Measurements from ENCODE around the gene CACNA1H. TPM values are rescaled to one million over a fixed set of nuclear protein-coding genes. Genes with fewer than 3 reads are reported as not detected.
"Not testable (repeated sequence)": the region's sequence is repeated elsewhere in the genome, so short reads cannot be mapped to it uniquely, and the experiment has no call there.

CACNA1H gene
- total and polyA plus RNA-seq, 2 of the 8 experiments (the other 6 are each of a cell fraction or from before 2014, with no cell fraction given) = 14.0 to 28.7 TPM

DNA sequence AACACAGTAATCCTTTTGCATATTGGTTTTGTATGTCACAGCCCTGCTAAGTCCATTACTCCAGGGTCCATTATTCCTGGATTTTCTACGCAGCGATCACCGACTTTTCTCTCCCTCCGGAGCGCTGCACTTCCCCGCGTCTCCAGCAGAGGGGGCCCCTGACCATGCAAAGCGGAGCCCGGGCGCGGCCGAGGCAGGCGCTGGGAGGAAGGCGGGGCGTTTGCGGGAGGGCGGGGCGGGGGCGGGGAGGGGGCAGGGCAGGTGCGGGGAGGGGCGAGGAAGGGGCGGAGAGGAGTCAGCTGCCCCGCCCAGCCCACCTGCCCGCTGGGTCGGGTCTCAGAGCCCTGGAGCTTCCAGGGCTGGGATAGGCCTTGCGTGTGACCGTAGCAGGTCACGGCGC lies 83.8 kb downstream of the CACNA1H start:
- H3K18ac ChIP-seq (ENCODE audit: extremely low read depth, low read length); H3K56ac ChIP-seq (replicated peaks; ENCODE audit: insufficient read length, low read depth, low read length); H3K4ac ChIP-seq (replicated peaks; ENCODE audit: insufficient read length, low read depth, low read length); H3K79me2 ChIP-seq (ENCODE audit: control insufficient read depth in 1 of 2, insufficient read depth in 2 of 2, low read length in 2 of 2); H3K4me2 ChIP-seq (ENCODE audit: insufficient read depth in 1 of 2, low read depth in 2 of 2, low read length in 2 of 2); H4K5ac ChIP-seq (ENCODE audit: insufficient read length, low read depth, low read length); H3K4me3 ChIP-seq (ENCODE audit: extremely low read depth in 1 of 4, insufficient read depth in 2 of 4, low read depth in 3 of 4, low read length in 4 of 4); H2BK20ac ChIP-seq (ENCODE audit: low read length); H3K23ac ChIP-seq (ENCODE audit: insufficient read length); DNase-seq (ENCODE audit: low read depth in 1 of 2, low spot score in 2 of 2); H3K9me3 ChIP-seq (ENCODE audit: insufficient read depth in 2 of 2, low read depth in 1 of 2, low read length in 1 of 2); H2BK120ac ChIP-seq (replicated peaks; ENCODE audit: low read depth, low read length); H3K36me3 ChIP-seq (ENCODE audit: control insufficient read depth in 2 of 4, insufficient read depth in 4 of 4, low read length in 3 of 4); CTCF ChIA-PET (ENCODE audit: partially characterized antibody); H3K9ac ChIP-seq (replicated peaks in 1 of 4; ENCODE audit: extremely low read depth in 1 of 4, low read depth in 3 of 4, low read length in 3 of 4); H2BK12ac ChIP-seq (ENCODE audit: low read depth, low read length); H2AFZ ChIP-seq (ENCODE audit: low read length); H2BK5ac ChIP-seq (ENCODE audit: low read depth, low read length); H3K27me3 ChIP-seq (replicated peaks in 1 of 4; ENCODE audit: control insufficient read depth in 3 of 4, extremely low read depth in 1 of 4, insufficient read depth in 3 of 4, low read length in 3 of 4); H3K14ac ChIP-seq (ENCODE audit: insufficient read length); H2BK15ac ChIP-seq (ENCODE audit: low read length); H3K27ac ChIP-seq (ENCODE audit: low read depth, low read length); H4K8ac ChIP-seq (ENCODE audit: extremely low read depth, insufficient read depth, low read length); H3K4me1 ChIP-seq (replicated peaks in 1 of 4; ENCODE audit: control insufficient read depth in 3 of 4, insufficient read depth in 4 of 4, low read length in 3 of 4); FAIRE-seq; H4K20me1 ChIP-seq (replicated peaks in 1 of 2; ENCODE audit: control insufficient read depth in 1 of 2, insufficient read depth in 2 of 2, low read length in 2 of 2); H3K23me2 ChIP-seq (ENCODE audit: low read depth, low read length); H2AK5ac ChIP-seq (ENCODE audit: low read depth, low read length); POLR2A ChIA-PET (ENCODE audit: partially characterized antibody); H3K79me1 ChIP-seq (ENCODE audit: low read depth, low read length); H4K91ac ChIP-seq (replicated peaks; ENCODE audit: insufficient read length, low read length): not testable (repeated sequence)
- WGBS, 2 experiments (ENCODE audit: extremely low coverage in 1 of 2, insufficient coverage in 1 of 2, insufficient read length in 1 of 2, insufficient replicate concordance in 2 of 2, low coverage in 1 of 2, low lambda C conversion rate in 2 of 2, missing lambda C conversion rate in 1 of 2) = no CpG with 5 or more reads among the region's 29 CpGs
